Measurements from ENCODE around the gene KCNQ1OT1. TPM values are rescaled to one million over a fixed set of nuclear protein-coding genes. Genes with fewer than 3 reads are reported as not detected.

KCNQ1OT1 gene
- total and polyA plus RNA-seq, 9 donors: 0.43 to 11.5 (median 5.2) TPM

DNA sequence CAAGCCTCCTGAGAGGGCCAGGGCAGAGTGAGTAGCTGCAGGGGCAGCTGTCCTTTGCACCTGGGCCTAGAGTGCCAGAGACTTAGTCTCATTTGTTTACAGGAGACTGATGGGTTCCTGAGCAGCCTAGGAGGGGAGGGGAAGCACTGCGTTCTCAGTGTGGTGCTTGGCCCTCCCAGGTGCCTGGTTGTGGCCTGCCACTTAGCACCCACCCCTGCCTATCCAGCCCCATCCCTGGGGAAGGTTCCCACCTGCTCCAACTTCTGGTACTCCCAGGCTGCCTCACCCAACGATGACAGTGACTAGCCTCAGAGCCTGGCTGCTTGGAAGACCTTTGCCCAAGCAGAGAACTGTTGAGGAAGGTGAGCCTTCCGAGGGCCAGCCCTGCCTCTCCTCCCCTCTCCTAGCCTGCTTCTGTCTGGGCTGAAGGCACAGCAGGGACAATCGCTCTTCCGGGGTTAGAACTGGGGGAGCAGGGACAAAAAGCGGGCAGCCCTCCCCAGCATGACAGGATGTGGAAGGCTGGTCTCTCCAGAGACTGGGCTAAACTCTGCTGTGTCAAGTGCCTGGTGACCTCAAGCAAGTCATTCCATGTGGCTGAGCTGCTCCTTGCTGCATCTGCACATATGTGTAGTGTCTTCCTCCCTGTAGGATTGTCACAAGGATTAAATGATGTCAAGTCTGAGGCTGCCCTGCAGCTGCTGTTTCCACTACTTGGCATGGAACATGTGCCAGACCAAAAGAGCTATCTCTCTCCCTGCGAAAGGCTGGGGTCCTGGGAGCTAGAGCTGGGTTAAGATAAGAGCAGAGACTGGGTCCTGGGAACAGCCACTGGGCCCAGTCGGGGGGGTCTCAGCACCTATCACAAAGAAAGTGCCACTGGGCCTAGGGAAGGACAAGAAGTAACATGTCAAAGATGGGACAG lies 9.9 kb downstream of the KCNQ1OT1 start:
- 66 to 73% (median 72%) methylated on average over 8 of the region's 8 CpGs for WGBS, 3 donors
- peak in 3 of 5 donors; percentile 7 to 16 (median 11) for DNase-seq
- intact Hi-C loops (cut with DNase I): loop anchor here in 3 of 4 donors (10.0 kb wide), 2 partner anchors 155 to 195 kb away; partner anchors contain the start of gene CDKN1C (in 1 of the 3)
- no peaks in the 10 kb centered on the region for H3K36me3 ChIP-seq
- TF ChIP-seq EP300 (IDR thresholded peaks at IDR 0.05) (no peak), POLR2A (IDR thresholded peaks at IDR 0.05) (no peak)
- TF ChIP-seq, protein P1, sequence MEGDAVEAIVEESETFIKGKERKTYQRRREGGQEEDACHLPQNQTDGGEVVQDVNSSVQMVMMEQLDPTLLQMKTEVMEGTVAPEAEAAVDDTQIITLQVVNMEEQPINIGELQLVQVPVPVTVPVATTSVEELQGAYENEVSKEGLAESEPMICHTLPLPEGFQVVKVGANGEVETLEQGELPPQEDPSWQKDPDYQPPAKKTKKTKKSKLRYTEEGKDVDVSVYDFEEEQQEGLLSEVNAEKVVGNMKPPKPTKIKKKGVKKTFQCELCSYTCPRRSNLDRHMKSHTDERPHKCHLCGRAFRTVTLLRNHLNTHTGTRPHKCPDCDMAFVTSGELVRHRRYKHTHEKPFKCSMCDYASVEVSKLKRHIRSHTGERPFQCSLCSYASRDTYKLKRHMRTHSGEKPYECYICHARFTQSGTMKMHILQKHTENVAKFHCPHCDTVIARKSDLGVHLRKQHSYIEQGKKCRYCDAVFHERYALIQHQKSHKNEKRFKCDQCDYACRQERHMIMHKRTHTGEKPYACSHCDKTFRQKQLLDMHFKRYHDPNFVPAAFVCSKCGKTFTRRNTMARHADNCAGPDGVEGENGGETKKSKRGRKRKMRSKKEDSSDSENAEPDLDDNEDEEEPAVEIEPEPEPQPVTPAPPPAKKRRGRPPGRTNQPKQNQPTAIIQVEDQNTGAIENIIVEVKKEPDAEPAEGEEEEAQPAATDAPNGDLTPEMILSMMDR (IDR thresholded peaks at IDR 0.05): no peak
- no peaks in the 10 kb centered on the region for H3K27me3 ChIP-seq
- no peak overlapping the region for H3K4me3 ChIP-seq
- peak overlapping the region in 1 of 2 donors; percentile 83 for H3K27ac ChIP-seq
- H3K9me3 ChIP-seq: no peaks in the 10 kb centered on the region
- H3K4me1 ChIP-seq (ENCODE audit: insufficient read depth): peaks cover 47% of the 10 kb centered on the region

DNA sequence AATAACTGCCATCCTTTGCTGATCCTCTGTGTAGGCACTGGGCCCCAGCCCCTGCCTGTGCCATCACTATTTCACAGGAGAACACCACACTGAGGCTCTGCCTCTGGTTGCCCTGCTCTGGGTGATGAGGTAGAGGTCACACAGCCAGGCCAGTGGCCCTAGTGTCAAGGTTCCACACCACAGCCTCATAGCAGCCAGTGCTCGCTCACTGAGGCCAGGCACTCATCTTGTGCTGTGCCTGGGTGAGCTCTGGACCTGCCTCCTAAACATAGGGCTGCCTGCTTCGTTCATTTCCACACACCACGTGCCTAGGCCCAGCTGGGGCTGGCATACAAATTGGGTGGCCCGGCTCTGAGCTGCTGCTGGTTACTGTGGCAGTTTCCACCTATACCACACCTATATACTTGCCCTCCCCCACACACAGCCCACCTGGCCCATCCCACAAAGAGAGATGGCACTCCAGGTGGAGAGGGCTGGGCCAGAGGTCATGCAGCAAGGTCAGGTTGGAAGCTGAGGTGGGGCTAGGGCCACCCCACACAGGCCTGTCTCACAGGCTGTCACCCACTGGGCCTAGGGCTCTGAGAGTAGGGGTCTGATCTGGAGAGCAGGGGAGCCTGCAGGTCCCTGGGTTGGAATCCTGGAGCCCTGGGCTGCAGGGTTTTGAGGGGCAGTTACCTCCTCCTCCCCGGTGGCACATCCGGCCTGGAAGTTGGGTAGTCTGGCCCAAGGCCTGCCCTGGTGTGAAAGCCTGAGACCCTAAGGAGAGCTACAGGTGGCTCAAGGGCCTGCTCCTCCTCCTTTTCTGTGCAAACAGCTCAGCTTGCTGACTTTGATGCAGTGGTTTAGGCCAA lies 11.2 kb downstream of the KCNQ1OT1 start:
- Histone ChIP-seq H3K36me3 (no peaks in the 10 kb centered on the region), H3K27ac (peak overlapping the region in 1 of 2 donors; percentile 38), H3K9me3 (no peaks in the 10 kb centered on the region), H3K4me3 (no peak overlapping the region), H3K4me1 (ENCODE audit: insufficient read depth) (peaks cover 45% of the 10 kb centered on the region), H3K27me3 (no peaks in the 10 kb centered on the region)
- WGBS, 3 donors: 77% methylated on average over 6 of the region's 6 CpGs
- TF ChIP-seq EP300 (IDR thresholded peaks at IDR 0.05): no peak
- TF ChIP-seq, protein P1 (IDR thresholded peaks at IDR 0.05): no peak
- no peak for TF ChIP-seq POLR2A (IDR thresholded peaks at IDR 0.05)
- peak; percentile 10 to 34 (median 21) for DNase-seq
- intact Hi-C loops (cut with DNase I): loop anchor here in 1 of 4 donors (10.0 kb wide), 1 partner anchor 196 kb away; the partner anchor contains the start of gene CDKN1C

DNA sequence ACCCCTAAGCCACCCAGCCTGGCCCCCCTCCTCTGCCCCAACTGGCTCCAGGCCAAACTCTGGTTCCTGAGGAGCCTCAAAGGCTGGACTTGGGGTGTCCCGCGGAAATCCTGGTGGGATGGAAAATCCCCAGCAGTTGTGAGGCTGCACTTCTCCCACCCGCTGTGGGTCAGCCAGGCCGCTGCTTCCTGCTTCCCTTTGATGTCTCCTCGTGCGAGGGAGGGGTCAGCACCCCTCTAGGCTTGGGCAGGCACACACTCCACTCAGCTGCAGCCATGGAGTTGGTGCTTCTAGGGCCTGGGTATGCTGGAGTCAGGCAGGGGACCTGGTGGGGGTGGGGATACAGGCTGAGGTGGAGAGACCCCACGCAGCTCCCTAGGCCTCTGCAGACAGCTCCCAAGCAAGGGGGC lies 12.0 kb downstream of the KCNQ1OT1 start:
- peak; percentile 41 to 58 (median 48) for DNase-seq
- peaks cover 42% of the 10 kb centered on the region for H3K4me1 ChIP-seq (ENCODE audit: insufficient read depth)
- 44 to 60% (median 60%) methylated on average over 3 to 7 of the region's 7 CpGs for WGBS, 3 donors
- H3K27me3 ChIP-seq: no peaks in the 10 kb centered on the region
- H3K4me3 ChIP-seq: no peak overlapping the region
- intact Hi-C loops (cut with DNase I): loop anchor here in 1 of 4 donors (10.0 kb wide), 1 partner anchor 197 kb away; the partner anchor contains the start of gene CDKN1C
- TF ChIP-seq, protein P1 (IDR thresholded peaks at IDR 0.05): no peak
- TF ChIP-seq POLR2A (IDR thresholded peaks at IDR 0.05): no peak
- no peak for TF ChIP-seq EP300 (IDR thresholded peaks at IDR 0.05)
- H3K27ac ChIP-seq: no peak overlapping the region
- H3K9me3 ChIP-seq: no peaks in the 10 kb centered on the region
- no peaks in the 10 kb centered on the region for H3K36me3 ChIP-seq

DNA sequence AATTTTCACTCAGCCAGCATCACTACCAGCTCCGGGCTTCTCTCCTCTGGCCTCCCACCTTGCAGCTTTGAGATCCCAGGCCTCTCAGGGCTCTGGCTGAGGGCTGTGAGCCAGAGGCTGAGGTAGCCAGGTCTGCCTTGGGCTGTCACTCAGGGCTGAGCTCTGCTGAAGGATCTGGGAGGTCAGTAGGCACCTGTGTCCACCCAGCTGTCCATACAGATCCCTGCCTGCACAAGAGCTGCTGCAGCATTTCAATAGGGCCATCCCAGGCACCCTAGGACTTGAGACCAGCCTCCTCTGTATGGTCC lies 12.6 kb downstream of the KCNQ1OT1 start:
- Histone ChIP-seq H3K36me3 (no peaks in the 10 kb centered on the region), H3K27me3 (no peaks in the 10 kb centered on the region), H3K9me3 (no peaks in the 10 kb centered on the region), H3K4me3 (no peak overlapping the region), H3K27ac (no peak overlapping the region), H3K4me1 (ENCODE audit: insufficient read depth) (peaks cover 41% of the 10 kb centered on the region)
- intact Hi-C loops (cut with DNase I): loop anchor here in 1 of 4 donors (10.0 kb wide), 1 partner anchor 198 kb away; the partner anchor contains the start of gene CDKN1C
- peak in 4 of 5 donors; percentile 6 to 19 (median 12) for DNase-seq
- WGBS, 3 donors: 60 to 100% (median 83%) methylated on average over 1 of the region's 1 CpG
- TF ChIP-seq EP300 (IDR thresholded peaks at IDR 0.05) (no peak), POLR2A (IDR thresholded peaks at IDR 0.05) (no peak)
- TF ChIP-seq, protein P1 (IDR thresholded peaks at IDR 0.05): no peak
